ENCODE data around the gene SETMAR. TPM values are rescaled to one million over a fixed set of nuclear protein-coding genes. Genes with fewer than 3 reads are reported as not detected.

SETMAR gene
- total RNA-seq, 1 experiment from 2014 or later, result 9.4 TPM

DNA sequence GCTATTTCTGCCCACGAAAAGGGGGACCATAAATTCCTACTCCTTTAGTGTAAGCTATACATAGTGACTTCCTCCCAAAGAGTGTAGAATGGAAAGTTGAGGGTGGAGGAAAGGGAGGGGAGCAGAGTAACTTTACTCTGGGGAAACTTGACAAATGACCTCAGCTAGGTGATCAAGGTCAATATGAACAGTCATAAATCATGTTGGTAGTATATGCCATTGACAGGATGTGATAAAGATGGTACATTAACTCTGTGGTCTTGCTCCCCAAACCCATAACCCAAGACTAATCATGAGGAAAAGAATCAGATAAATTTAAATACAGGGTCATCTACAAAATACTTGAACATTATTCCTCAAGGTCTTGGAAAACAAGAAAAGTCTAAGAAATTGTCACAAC lies 18.6 kb downstream of the SETMAR start (continued):
- no peak for TF ChIP-seq EZH2phosphoT487 (IDR thresholded peaks at IDR 0.05; ENCODE audit: borderline replicate concordance)

DNA sequence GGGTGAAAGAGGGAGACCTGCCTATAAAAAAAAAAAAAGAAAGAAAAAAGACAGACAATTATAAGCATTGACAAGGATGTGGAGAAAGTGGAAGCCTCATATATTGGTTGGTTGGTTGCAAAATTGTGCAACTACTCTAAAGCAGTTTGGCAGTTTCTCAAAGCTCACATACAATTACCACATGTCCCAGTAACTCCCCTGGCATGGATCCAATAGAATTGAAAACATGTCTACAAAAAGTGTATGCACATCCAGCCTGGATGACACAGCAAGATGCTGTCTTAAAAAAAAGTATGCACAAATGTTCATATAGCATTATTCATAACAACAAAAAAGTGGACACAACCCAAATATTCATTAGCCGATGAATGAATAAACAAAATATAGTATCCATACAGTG lies 19.5 kb downstream of the SETMAR start:
- Histone ChIP-seq H3K27ac (ENCODE audit: low read depth, low read length) (no peak overlapping the region), H4K20me1 (ENCODE audit: insufficient read depth) (no peaks in the 10 kb centered on the region), H3K9me3 (ENCODE audit: control insufficient read depth in 1 of 2, insufficient read depth in 1 of 2, low read depth in 1 of 2, low read length in 2 of 2) (no peaks in the 10 kb centered on the region), H3K27me3 (ENCODE audit: insufficient read depth, low read length) (no peaks in the 10 kb centered on the region), H2AFZ (ENCODE audit: low read depth, low read length, poor library complexity, severe bottlenecking) (no peak overlapping the region), H3K4me2 (ENCODE audit: low read length) (no peak overlapping the region), H3K4me1 (ENCODE audit: control insufficient read depth in 1 of 2, insufficient read depth in 2 of 2, low read length in 2 of 2) (no peaks in the 10 kb centered on the region), H3K4me3 (replicated peaks in 1 of 2; ENCODE audit: low read depth in 1 of 2, low read length in 2 of 2) (no peak overlapping the region), H3K36me3 (ENCODE audit: control insufficient read depth in 1 of 2, insufficient read depth in 2 of 2, low read length in 2 of 2) (no peaks in the 10 kb centered on the region), H3K79me2 (ENCODE audit: insufficient read depth, low read length) (no peaks in the 10 kb centered on the region), H3K9me2 (ENCODE audit: insufficient read depth) (no peaks in the 10 kb centered on the region), H3K9ac (ENCODE audit: low read length) (no peak overlapping the region)
- POLR2A ChIA-PET, result no interaction called here
- no peak for ATAC-seq
- CTCF ChIA-PET, result no interaction called here
- intact Hi-C loops (cut with micrococcal nuclease), result no loop called here
- RAD21 ChIA-PET (ENCODE audit: low non-redundant PET in 1 of 2, low total read pairs in 2 of 2, uncharacterized antibody in 2 of 2, unreplicated experiment in 2 of 2), result no interaction called here
- DNase-seq (ENCODE audit: low read depth, low spot score), result no peak
- no TSS peak for BruUV-seq (replicated peaks)
- TF ChIP-seq SIN3A (IDR thresholded peaks at IDR 0.05; ENCODE audit: low read depth) (no peak), SRF (IDR thresholded peaks at IDR 0.05; ENCODE audit: low read depth) (no peak), FOSL1 (IDR thresholded peaks at IDR 0.05; ENCODE audit: low read depth) (no peak), SP1 (IDR thresholded peaks at IDR 0.05; ENCODE audit: low read depth) (no peak), YY1 (IDR thresholded peaks at IDR 0.05; ENCODE audit: extremely low read depth, insufficient replicate concordance, low read depth, low read length) (no peak), ELF1 (IDR thresholded peaks at IDR 0.05; ENCODE audit: borderline replicate concordance, low read depth) (no peak), CBX3 (IDR thresholded peaks at IDR 0.05; ENCODE audit: low read depth) (no peak)
- TF ChIP-seq, protein P1, sequence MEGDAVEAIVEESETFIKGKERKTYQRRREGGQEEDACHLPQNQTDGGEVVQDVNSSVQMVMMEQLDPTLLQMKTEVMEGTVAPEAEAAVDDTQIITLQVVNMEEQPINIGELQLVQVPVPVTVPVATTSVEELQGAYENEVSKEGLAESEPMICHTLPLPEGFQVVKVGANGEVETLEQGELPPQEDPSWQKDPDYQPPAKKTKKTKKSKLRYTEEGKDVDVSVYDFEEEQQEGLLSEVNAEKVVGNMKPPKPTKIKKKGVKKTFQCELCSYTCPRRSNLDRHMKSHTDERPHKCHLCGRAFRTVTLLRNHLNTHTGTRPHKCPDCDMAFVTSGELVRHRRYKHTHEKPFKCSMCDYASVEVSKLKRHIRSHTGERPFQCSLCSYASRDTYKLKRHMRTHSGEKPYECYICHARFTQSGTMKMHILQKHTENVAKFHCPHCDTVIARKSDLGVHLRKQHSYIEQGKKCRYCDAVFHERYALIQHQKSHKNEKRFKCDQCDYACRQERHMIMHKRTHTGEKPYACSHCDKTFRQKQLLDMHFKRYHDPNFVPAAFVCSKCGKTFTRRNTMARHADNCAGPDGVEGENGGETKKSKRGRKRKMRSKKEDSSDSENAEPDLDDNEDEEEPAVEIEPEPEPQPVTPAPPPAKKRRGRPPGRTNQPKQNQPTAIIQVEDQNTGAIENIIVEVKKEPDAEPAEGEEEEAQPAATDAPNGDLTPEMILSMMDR (IDR thresholded peaks at IDR 0.05 in 2 of 3, conservative IDR thresholded peaks at IDR 0.05 in 1 of 3; ENCODE audit: borderline replicate concordance in 1 of 3, insufficient read depth in 1 of 3, low read depth in 2 of 3, low read length in 2 of 3), result no peak
- TF ChIP-seq, protein P2, sequence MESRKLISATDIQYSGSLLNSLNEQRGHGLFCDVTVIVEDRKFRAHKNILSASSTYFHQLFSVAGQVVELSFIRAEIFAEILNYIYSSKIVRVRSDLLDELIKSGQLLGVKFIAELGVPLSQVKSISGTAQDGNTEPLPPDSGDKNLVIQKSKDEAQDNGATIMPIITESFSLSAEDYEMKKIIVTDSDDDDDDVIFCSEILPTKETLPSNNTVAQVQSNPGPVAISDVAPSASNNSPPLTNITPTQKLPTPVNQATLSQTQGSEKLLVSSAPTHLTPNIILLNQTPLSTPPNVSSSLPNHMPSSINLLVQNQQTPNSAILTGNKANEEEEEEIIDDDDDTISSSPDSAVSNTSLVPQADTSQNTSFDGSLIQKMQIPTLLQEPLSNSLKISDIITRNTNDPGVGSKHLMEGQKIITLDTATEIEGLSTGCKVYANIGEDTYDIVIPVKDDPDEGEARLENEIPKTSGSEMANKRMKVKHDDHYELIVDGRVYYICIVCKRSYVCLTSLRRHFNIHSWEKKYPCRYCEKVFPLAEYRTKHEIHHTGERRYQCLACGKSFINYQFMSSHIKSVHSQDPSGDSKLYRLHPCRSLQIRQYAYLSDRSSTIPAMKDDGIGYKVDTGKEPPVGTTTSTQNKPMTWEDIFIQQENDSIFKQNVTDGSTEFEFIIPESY (IDR thresholded peaks at IDR 0.05; ENCODE audit: extremely low read depth, insufficient replicate concordance, low read length), result no peak
